ENCODE measurements around the gene LRRC43. TPM values are rescaled to one million over a fixed set of nuclear protein-coding genes. Genes with fewer than 3 reads are reported as not detected.

Gene LRRC43
- total and polyA plus RNA-seq, 2 of the 4 experiments (the other 2 are of a cell fraction) = 0.26 to 0.36 TPM

- no peak for DNase-seq
- Histone ChIP-seq H3K9ac (ENCODE audit: low read depth, low read length) (no peak overlapping the region), H2AK5ac (ENCODE audit: low read depth, low read length) (no peak overlapping the region), H3K23ac (ENCODE audit: low read depth, low read length) (no peak overlapping the region), H2AK9ac (replicated peaks; ENCODE audit: low read depth, low read length, poor library complexity) (no peak overlapping the region), H3K56ac (ENCODE audit: extremely low read depth, insufficient read depth, low read length) (no peak overlapping the region), H2AFZ (replicated peaks; ENCODE audit: low read length, poor library complexity) (no peak overlapping the region), H2BK120ac (ENCODE audit: low read depth, low read length) (no peak overlapping the region), H2BK20ac (ENCODE audit: low read depth, low read length) (no peak overlapping the region), H4K5ac (ENCODE audit: low read depth, low read length) (no peak overlapping the region), H3K27ac (ENCODE audit: insufficient read depth, low read length) (no peak overlapping the region), H3K36me3 (ENCODE audit: control insufficient read depth, insufficient read depth, low read length) (no peaks in the 10 kb centered on the region), H3K27me3 (ENCODE audit: control insufficient read depth, insufficient read depth, low read length) (no peaks in the 10 kb centered on the region), H2BK15ac (ENCODE audit: low read depth, low read length) (no peak overlapping the region), H3K79me1 (ENCODE audit: low read depth in 1 of 2, low read length in 2 of 2) (no peaks in the 10 kb centered on the region), H3K9me3 (ENCODE audit: control insufficient read depth, insufficient read depth, low read length) (0 out of 2 replicates have a peak, but pooled peaks cover 2% of the 10 kb centered on the region), H3K4me2 (ENCODE audit: low read depth, low read length) (no peak overlapping the region), H3K4ac (ENCODE audit: low read depth, low read length) (no peak overlapping the region), H3K18ac (ENCODE audit: low read depth, low read length) (no peak overlapping the region), H3K4me1 (ENCODE audit: control insufficient read depth, insufficient read depth, low read length) (peaks cover 5% of the 10 kb centered on the region; the same call in 1 of the 2 replicates), H3K4me3 (ENCODE audit: insufficient read depth, low read depth, low read length) (no peak overlapping the region), H3K9me1 (ENCODE audit: insufficient read depth, low read length) (no peaks in the 10 kb centered on the region), H4K91ac (ENCODE audit: insufficient read depth, low read depth, low read length) (no peak overlapping the region), H4K8ac (ENCODE audit: low read depth in 2 of 2, low read length in 2 of 2) (no peak overlapping the region), H4K20me1 (ENCODE audit: insufficient read depth, low read length) (peaks cover 4% of the 10 kb centered on the region; the same call in 1 of the 2 replicates), H3K14ac (replicated peaks; ENCODE audit: low read depth, low read length) (no peak overlapping the region), H2BK5ac (ENCODE audit: low read depth, low read length, poor library complexity, severe bottlenecking) (no peak overlapping the region)
- WGBS, 2 experiments (ENCODE audit: extremely low coverage in 2 of 2, insufficient read length in 1 of 2) = no CpG with 5 or more reads among the region's 7 CpGs
- ChIA-PET CTCF (no interaction called here), POLR2A (ENCODE audit: unreplicated experiment) (no interaction called here)
- no peak for ATAC-seq (ENCODE audit: low read depth)
- in situ Hi-C loops (cut with MboI; ENCODE audit: low sequenced_read_pairs) (no loop called here), dilution Hi-C loops (cut with HindIII; ENCODE audit: low sequenced_read_pairs, unreplicated experiment) (no loop called here), intact Hi-C loops (cut with micrococcal nuclease) (no loop called here)
- BruUV-seq (replicated peaks) = no TSS peak
- TF ChIP-seq CTCF (conservative IDR thresholded peaks at IDR 0.05; ENCODE audit: low read depth, low read length) (no peak), MXI1 (IDR thresholded peaks at IDR 0.05; ENCODE audit: borderline replicate concordance, low read depth, low read length) (no peak), BHLHE40 (IDR thresholded peaks at IDR 0.05; ENCODE audit: low read depth, low read length) (no peak)
Observed at GRCh38 chr12:122185079-122185478, 2.2 kb downstream of the LRRC43 start.

Measured in IMR-90 (cell line).